CD4-positive, alpha-beta T cell (primary cell): ENCODE data around the gene NKX3-2. TPM values are rescaled to one million over a fixed set of nuclear protein-coding genes. Genes with fewer than 3 reads are reported as not detected.

Source experiments
- ATAC-seq: fragments of 200-7000 bp; cut with Tn5 transposase; one replicate; pipeline ENCODE4 v1.10.0; 2022; ENCODE audit warnings: mild to moderate bottlenecking; ENCODE audit not compliant: poor library complexity
- CTCF ChIA-PET: fragments of 350-600 bp; sonication (Branson Sonifier 250); formaldehyde crosslinking; loops from one replicate; lab custom pipeline; 2021; ENCODE audit warnings: antibody characterized with exemption, inconsistent platforms; lab: Charles Lee
- POLR2A ChIA-PET: fragments of 350-600 bp; sonication (Branson Sonifier 250); formaldehyde crosslinking; loops from one replicate; lab custom pipeline; 2021; ENCODE audit warnings: antibody characterized with exemption, inconsistent platforms; lab: Charles Lee
- DNase-seq, 14 experiments: peaks; one replicate each; pipeline ENCODE4 v3.0.0-alpha.2; 2013 to 2020; ENCODE audit warnings: mixed read lengths in 2 of 14
- H3K27ac ChIP-seq, 2 donors: one replicate each; pipeline versions ENCODE4 v1.5.1 to v1.7.0; 2013; ENCODE audit warnings: low read length in 2 of 2, low read depth in 1 of 2, mild to moderate bottlenecking in 1 of 2
- H3K27me3 ChIP-seq, 2 experiments: 1 replicate in 1 of 2; 2 replicates in 1 of 2; pipeline versions ENCODE4 v1.6.1 to v1.7.0; 2013; ENCODE audit warnings: low read length in 2 of 2, control low read depth in 1 of 2, mild to moderate bottlenecking in 1 of 2, moderate library complexity in 1 of 2; ENCODE audit not compliant: insufficient read depth in 2 of 2, control insufficient read depth in 1 of 2
- H3K36me3 ChIP-seq: one replicate; pipeline ENCODE4 v1.6.1; 2013; ENCODE audit warnings: low read length, control low read depth; ENCODE audit not compliant: insufficient read depth
- H3K4me1 ChIP-seq: one replicate; pipeline ENCODE4 v1.6.1; 2013; ENCODE audit warnings: low read length, control low read depth; ENCODE audit not compliant: insufficient read depth
- H3K4me3 ChIP-seq: one replicate; pipeline ENCODE4 v1.5.1; 2013; ENCODE audit warnings: mild to moderate bottlenecking, low read length, moderate library complexity
- H3K9me3 ChIP-seq, 2 experiments: 1 replicate in 1 of 2; 2 replicates in 1 of 2; pipeline versions ENCODE4 v1.6.1 to v1.7.0; 2013; ENCODE audit warnings: low read length in 2 of 2, mild to moderate bottlenecking in 2 of 2, control low read depth in 1 of 2, moderate library complexity in 1 of 2; ENCODE audit not compliant: control insufficient read depth in 1 of 2, insufficient read depth in 1 of 2
- H3K27ac Mint-ChIP-seq: one replicate; pipeline ENCODE4 v1.8.0; 2020; ENCODE audit warnings: mixed read lengths
- H3K27me3 Mint-ChIP-seq: one replicate; pipeline ENCODE4 v1.8.0; 2021; ENCODE audit warnings: mixed read lengths
- H3K36me3 Mint-ChIP-seq: one replicate; pipeline ENCODE4 v1.8.0; 2021; ENCODE audit warnings: low read depth, mixed read lengths
- H3K4me1 Mint-ChIP-seq: one replicate; pipeline ENCODE4 v1.8.0; 2021; ENCODE audit warnings: low read depth, mixed read lengths
- H3K4me3 Mint-ChIP-seq: one replicate; pipeline ENCODE4 v1.8.0; 2020; ENCODE audit warnings: mild to moderate bottlenecking, mixed read lengths
- H3K9me3 Mint-ChIP-seq: one replicate; pipeline ENCODE4 v1.8.0; 2020; ENCODE audit warnings: mixed read lengths
- intact Hi-C, 2 experiments: fragments of 100-400 bp; cut with DNase I in 1 of 2; cut with micrococcal nuclease in 1 of 2; formaldehyde crosslinking; loops; one replicate each; pipeline versions ENCODE4 v1.15.1 to v1.9.0; 2023 to 2025; cut with DNase I, micrococcal nuclease
- total RNA-seq, 174 experiments: library from RNA in 2 of 174; stranded (reverse) in 2 of 174; gene quantifications; one replicate each; pipeline ENCODE4 v1.2.3 and lab custom pipeline; 2021 to 2026
- TF ChIP-seq, protein P1 (sequence below): fragments of 200-600 bp; IDR thresholded peaks from one replicate; pipeline ENCODE4 v1.8.0; 2022; ENCODE audit warnings: antibody characterized with exemption, mild to moderate bottlenecking

NKX3-2 gene
- total RNA-seq, 2 experiments from 2014 or later: not detected

DNA sequence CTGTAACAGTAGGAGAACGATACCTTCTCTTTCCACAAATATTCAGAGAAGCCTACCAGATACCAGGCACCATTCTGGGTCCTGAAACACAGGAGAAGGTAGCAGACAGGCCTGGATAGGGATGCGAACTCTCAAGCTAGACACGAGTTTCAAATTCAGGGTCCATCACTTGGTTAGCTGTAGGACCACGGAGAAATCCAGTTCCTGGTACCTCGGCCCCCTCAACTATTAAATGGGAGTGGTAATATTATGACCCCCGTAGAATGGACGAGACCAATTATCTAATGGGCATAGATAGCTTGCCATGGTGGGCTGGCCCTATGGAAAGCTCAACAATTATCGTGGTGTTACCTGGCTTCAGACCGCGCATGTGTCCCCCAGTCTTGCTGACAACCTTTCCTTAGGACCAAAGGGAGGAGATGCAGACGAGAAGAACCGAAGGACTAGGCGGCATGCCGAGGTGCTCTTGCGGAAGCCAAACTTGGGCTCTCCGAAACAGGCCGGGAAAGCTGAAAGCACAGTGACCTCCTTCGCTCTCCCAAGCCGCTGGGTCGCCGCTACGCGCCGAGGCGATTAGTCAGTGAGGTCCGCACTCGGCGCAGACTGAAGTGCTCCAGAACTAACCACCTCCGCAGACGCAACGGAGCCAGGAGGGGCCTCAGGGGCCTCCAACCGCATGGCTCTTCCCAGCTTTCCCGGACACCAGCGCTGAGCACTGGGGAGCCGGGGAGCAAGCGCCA lies 19.6 kb downstream of the NKX3-2 start:
- Histone ChIP-seq H3K4me3 (no peak overlapping the region), H3K9me3 (peaks cover 12 to 39% of the 10 kb centered on the region in 2 experiments), H3K36me3 (no peaks in the 10 kb centered on the region), H3K27me3 (peaks cover 74 to 91% of the 10 kb centered on the region in 2 experiments), H3K27ac (no peak overlapping the region), H3K4me1 (peaks cover 38% of the 10 kb centered on the region)
- Mint-ChIP-seq H3K4me1 (peaks cover 27% of the 10 kb centered on the region), H3K27ac (no peak overlapping the region), H3K27me3 (peaks cover 94% of the 10 kb centered on the region), H3K36me3 (no peaks in the 10 kb centered on the region), H3K4me3 (no peak overlapping the region), H3K9me3 (no peaks in the 10 kb centered on the region)
- TF ChIP-seq, protein P1, sequence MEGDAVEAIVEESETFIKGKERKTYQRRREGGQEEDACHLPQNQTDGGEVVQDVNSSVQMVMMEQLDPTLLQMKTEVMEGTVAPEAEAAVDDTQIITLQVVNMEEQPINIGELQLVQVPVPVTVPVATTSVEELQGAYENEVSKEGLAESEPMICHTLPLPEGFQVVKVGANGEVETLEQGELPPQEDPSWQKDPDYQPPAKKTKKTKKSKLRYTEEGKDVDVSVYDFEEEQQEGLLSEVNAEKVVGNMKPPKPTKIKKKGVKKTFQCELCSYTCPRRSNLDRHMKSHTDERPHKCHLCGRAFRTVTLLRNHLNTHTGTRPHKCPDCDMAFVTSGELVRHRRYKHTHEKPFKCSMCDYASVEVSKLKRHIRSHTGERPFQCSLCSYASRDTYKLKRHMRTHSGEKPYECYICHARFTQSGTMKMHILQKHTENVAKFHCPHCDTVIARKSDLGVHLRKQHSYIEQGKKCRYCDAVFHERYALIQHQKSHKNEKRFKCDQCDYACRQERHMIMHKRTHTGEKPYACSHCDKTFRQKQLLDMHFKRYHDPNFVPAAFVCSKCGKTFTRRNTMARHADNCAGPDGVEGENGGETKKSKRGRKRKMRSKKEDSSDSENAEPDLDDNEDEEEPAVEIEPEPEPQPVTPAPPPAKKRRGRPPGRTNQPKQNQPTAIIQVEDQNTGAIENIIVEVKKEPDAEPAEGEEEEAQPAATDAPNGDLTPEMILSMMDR: no peak
- DNase-seq (peak in 1 of 14 experiments; percentile 3), ATAC-seq (no peak)
- intact Hi-C loops: no loop called here
- CTCF ChIA-PET: no interaction called here
- POLR2A ChIA-PET: no interaction called here

DNA sequence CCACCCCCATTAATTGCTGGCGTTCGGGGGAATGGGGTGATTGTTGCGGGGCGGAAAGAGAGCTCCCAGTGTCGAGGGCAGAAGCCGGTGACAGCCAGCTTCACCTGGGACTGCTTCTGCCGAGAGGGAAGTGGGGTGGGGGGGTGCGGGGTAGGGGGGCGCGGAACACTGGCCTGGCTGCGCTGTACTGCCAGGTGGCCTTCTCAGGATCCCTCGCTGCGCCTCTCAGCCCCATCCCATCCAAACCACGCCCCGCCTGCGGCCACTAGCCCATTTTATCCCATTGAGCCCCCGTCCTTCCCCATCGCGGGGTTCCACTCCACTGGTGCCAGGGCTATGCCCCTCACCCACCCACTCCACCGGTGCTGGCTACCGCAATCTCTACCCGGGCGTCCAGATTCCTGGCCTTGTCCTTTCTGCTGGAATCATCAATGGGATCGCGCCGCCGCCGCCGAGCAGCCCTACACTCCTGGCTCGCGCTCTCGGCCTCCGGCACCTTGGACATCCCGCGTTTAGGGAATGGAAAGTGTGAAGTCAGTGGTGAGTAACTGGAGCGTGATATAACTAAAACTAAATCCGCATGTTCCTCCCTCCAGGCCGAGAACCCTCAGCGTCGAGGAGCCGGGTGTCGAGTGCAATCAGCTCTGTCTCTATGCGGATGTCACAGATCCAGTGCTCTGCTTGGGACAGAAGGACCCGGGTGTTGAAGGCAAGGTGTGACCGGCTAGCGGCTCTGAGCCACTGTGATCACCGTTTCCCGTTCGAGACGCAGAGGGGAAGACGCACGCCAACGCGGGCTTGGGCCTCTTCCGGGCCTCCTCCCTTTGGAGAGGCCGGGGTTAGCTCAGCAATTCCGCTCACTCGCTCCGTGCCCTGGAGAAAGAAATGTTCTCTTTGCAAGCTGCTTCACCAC lies 20.5 kb downstream of the NKX3-2 start:
- Mint-ChIP-seq H3K27ac (no peak overlapping the region), H3K4me1 (peaks cover 19% of the 10 kb centered on the region), H3K9me3 (no peaks in the 10 kb centered on the region), H3K27me3 (peaks cover 94% of the 10 kb centered on the region), H3K4me3 (peak overlapping the region; percentile 20), H3K36me3 (no peaks in the 10 kb centered on the region)
- ChIA-PET POLR2A (no interaction called here), CTCF (no interaction called here)
- peaks cover 30% of the 10 kb centered on the region for H3K4me1 ChIP-seq
- intact Hi-C loops: no loop called here
- peak in 1 of 14 experiments; percentile 3 for DNase-seq
- ATAC-seq: no peak
- no peak overlapping the region for H3K4me3 ChIP-seq
- no peak overlapping the region for H3K27ac ChIP-seq
- H3K27me3 ChIP-seq: peaks cover 66 to 89% of the 10 kb centered on the region in 2 experiments
- H3K36me3 ChIP-seq: no peaks in the 10 kb centered on the region
- peaks cover 12 to 32% of the 10 kb centered on the region in 2 experiments for H3K9me3 ChIP-seq
- TF ChIP-seq, protein P1: no peak

DNA sequence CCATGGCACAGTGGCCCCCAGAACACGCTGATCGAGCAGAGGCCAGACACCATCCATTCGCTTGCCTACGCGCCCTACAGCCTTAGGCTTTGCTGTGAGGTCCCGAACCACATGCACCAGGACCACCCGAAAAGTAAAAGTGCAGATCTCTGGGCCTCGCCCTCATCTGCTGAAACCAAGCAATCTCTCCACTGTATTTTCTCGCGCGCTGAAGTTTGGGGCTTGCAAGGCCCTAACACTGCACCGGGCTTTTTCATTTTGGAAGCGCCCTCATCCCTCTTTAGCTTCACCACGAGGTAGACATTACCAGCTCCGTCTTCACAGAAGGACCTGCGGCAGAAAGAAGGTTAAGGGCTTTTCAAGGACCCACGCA lies 21.2 kb downstream of the NKX3-2 start:
- Histone ChIP-seq H3K36me3 (no peaks in the 10 kb centered on the region), H3K9me3 (peaks cover 12 to 32% of the 10 kb centered on the region in 2 experiments), H3K27me3 (peaks cover 59 to 82% of the 10 kb centered on the region in 2 experiments), H3K4me3 (no peak overlapping the region), H3K27ac (no peak overlapping the region), H3K4me1 (peaks cover 22% of the 10 kb centered on the region)
- no peaks in the 10 kb centered on the region for H3K36me3 Mint-ChIP-seq
- H3K27me3 Mint-ChIP-seq: peaks cover 89% of the 10 kb centered on the region
- intact Hi-C loops: no loop called here
- no peak overlapping the region for H3K27ac Mint-ChIP-seq
- H3K9me3 Mint-ChIP-seq: no peaks in the 10 kb centered on the region
- POLR2A ChIA-PET: no interaction called here
- TF ChIP-seq, protein P1: no peak
- ATAC-seq (no peak), DNase-seq (peak in 1 of 14 experiments; percentile 3)
- CTCF ChIA-PET: no interaction called here
- H3K4me1 Mint-ChIP-seq: peaks cover 11% of the 10 kb centered on the region
- peak overlapping the region; percentile 20 for H3K4me3 Mint-ChIP-seq
